Measurements from ENCODE around the gene LTBP2. TPM values are rescaled to one million over a fixed set of nuclear protein-coding genes. Genes with fewer than 3 reads are reported as not detected.

The LTBP2 gene
- total and polyA plus RNA-seq, 2 experiments from 2014 or later, result 2.0 to 5.4 TPM

- DNase-seq (ENCODE audit: low read depth in 1 of 2, low spot score in 1 of 2), result no peak
- Histone ChIP-seq H3K9me3 (ENCODE audit: low read depth) (no peaks in the 10 kb centered on the region), H3K27me3 (no peaks in the 10 kb centered on the region), H3K36me3 (no peaks in the 10 kb centered on the region), H3K27ac (no peak overlapping the region), H3K4me1 (ENCODE audit: low read depth) (peaks cover 8% of the 10 kb centered on the region), H3K4me3 (no peak overlapping the region)
- TF ChIP-seq, protein P1, sequence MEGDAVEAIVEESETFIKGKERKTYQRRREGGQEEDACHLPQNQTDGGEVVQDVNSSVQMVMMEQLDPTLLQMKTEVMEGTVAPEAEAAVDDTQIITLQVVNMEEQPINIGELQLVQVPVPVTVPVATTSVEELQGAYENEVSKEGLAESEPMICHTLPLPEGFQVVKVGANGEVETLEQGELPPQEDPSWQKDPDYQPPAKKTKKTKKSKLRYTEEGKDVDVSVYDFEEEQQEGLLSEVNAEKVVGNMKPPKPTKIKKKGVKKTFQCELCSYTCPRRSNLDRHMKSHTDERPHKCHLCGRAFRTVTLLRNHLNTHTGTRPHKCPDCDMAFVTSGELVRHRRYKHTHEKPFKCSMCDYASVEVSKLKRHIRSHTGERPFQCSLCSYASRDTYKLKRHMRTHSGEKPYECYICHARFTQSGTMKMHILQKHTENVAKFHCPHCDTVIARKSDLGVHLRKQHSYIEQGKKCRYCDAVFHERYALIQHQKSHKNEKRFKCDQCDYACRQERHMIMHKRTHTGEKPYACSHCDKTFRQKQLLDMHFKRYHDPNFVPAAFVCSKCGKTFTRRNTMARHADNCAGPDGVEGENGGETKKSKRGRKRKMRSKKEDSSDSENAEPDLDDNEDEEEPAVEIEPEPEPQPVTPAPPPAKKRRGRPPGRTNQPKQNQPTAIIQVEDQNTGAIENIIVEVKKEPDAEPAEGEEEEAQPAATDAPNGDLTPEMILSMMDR (IDR thresholded peaks at IDR 0.05; ENCODE audit: low read depth, low read length), result no peak
These were observed 8.9 kb upstream of the LTBP2 start for GRCh38 chr14:74620923-74621322.

DNA sequence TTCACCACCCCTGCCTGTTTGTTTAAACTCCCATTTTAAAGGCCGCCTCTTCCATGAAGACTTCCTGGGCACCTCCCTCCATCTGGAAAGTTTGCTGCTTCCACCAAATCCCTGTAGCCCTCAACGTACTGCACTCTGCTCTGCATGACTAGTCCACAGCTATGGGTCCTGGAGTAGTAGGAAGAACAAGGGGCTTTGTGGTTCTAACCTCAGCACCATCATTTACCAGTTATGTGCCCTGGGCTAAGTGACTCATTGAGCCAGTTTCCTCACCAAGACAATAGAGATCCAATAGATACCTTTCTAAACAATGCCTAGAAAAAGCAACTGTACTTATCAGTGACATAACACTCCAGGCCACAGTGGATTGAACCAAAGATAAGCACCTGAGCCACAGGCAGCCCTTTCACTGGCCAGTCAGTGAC is 8.5 kb upstream of the LTBP2 start:
- Histone ChIP-seq H3K4me1 (ENCODE audit: low read depth) (peaks cover 8% of the 10 kb centered on the region), H3K27me3 (peaks cover under 1% of the 10 kb centered on the region), H3K9me3 (ENCODE audit: low read depth) (no peaks in the 10 kb centered on the region), H3K4me3 (no peak overlapping the region), H3K27ac (no peak overlapping the region), H3K36me3 (no peaks in the 10 kb centered on the region)
- TF ChIP-seq, protein P1 (IDR thresholded peaks at IDR 0.05; ENCODE audit: low read depth, low read length), result no peak
- DNase-seq (ENCODE audit: low read depth in 1 of 2, low spot score in 1 of 2), result peak in 1 of 2 donors; percentile 79

- Histone ChIP-seq H3K9me3 (ENCODE audit: low read depth) (no peaks in the 10 kb centered on the region), H3K27me3 (peaks cover 3% of the 10 kb centered on the region), H3K4me3 (no peak overlapping the region), H3K4me1 (ENCODE audit: low read depth) (peaks cover 8% of the 10 kb centered on the region), H3K27ac (no peak overlapping the region), H3K36me3 (no peaks in the 10 kb centered on the region)
- peak in 1 of 2 donors; percentile 98 for DNase-seq (ENCODE audit: low read depth in 1 of 2, low spot score in 1 of 2)
- TF ChIP-seq, protein P1 (IDR thresholded peaks at IDR 0.05; ENCODE audit: low read depth, low read length), result peak; percentile 3
These were observed 7.7 kb upstream of the LTBP2 start for GRCh38 chr14:74619672-74620131.

DNA sequence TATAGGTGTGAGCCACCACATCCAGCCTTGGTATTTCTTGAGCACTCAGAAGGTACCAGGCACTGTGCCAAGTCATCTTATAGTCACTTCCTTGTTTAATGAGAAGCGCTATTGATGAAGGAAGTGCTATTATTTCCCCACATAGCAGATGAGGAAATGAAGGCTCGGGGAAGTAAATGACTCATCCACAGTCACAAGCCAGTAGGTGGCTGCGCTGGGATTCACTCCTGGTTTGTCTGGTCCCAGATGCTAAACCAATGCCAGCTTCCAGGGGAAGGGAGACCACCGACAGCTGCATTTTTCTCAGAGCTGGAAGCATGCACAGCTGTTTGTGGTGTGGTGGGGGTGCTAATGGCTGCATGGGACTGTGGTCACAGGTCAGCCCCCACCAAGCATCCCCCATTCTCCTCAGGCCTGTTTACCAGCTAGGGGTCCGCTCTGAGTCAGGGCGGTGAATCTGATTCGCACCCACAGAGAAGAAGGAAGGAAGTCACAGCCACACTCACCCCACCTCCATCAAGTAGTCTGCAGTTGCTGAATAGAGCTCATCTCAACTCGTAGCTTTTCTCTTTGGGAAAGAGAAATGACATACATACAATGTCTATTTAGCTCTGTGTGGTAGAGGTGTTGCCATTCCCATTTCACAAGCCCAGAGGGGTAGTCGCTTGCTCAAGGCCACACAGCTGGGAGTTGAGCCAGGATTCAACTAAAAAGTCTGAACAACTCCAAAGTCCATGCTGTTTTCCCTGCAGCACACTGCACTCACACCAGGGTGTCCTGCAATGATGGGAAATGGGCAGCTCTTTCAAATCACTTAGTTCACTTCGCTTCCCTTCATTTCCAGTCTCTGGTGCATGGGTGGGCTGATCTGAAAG is 6.3 kb upstream of the LTBP2 start:
- H3K27me3 ChIP-seq, result peaks cover 3% of the 10 kb centered on the region
- peak in 1 of 2 donors; percentile 79 for DNase-seq (ENCODE audit: low read depth in 1 of 2, low spot score in 1 of 2)
- TF ChIP-seq, protein P1 (IDR thresholded peaks at IDR 0.05; ENCODE audit: low read depth, low read length), result no peak

DNA sequence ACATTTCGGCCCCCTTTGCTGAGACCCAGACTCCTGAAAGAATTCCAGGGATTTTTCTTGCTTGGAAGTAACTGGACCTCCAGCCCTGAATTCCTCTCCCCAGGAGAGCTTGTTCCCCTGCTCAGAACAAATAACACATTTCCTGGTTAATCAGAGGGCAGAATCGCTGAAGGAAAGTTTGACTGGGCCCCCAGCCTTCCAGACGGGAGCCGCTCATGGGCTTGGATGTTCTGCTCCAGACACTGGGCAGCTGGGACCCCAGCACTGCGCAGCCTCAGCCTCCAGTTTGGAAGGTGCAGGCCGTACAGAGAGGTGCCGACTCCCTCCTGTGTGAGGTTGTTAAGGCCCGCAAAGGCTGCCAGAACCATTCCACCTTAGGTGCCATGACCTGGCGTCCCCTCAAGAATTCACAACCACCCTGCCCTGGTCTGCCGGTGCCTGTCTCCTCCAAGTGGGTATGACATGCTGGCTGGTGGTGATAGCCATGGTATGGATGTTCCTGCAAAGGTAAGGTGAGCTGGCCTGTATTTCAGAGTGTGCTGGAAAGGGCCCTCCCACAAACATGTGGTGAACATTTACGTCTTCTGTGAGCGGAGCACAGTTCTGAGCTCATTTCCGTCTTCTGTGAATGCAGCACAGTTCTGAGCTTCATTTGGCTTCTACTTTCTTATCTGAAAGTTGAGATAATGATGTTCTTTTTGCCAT is 5.1 kb upstream of the LTBP2 start:
- Histone ChIP-seq H3K4me1 (ENCODE audit: low read depth) (peaks cover 8% of the 10 kb centered on the region), H3K36me3 (no peaks in the 10 kb centered on the region), H3K27ac (no peak overlapping the region), H3K4me3 (no peak overlapping the region), H3K9me3 (ENCODE audit: low read depth) (no peaks in the 10 kb centered on the region), H3K27me3 (peaks cover 6% of the 10 kb centered on the region)
- TF ChIP-seq, protein P1 (IDR thresholded peaks at IDR 0.05; ENCODE audit: low read depth, low read length), result no peak
- DNase-seq (ENCODE audit: low read depth in 1 of 2, low spot score in 1 of 2), result peak in 1 of 2 donors; percentile 82

More for the DNA sequence above, 6.3 kb upstream of the LTBP2 start:
- Histone ChIP-seq H3K4me3 (no peak overlapping the region), H3K9me3 (ENCODE audit: low read depth) (no peaks in the 10 kb centered on the region), H3K36me3 (no peaks in the 10 kb centered on the region), H3K27ac (no peak overlapping the region), H3K4me1 (ENCODE audit: low read depth) (peaks cover 8% of the 10 kb centered on the region)
